Inflammatory macrophage (primary cell): ENCODE data around the gene SLC6A12.

ENCODE experiments used
- DNase-seq, 2 donors: peaks; one replicate each; pipeline ENCODE4 v3.0.0-alpha.2; 2020 to 2022

SLC6A12 gene

DNA sequence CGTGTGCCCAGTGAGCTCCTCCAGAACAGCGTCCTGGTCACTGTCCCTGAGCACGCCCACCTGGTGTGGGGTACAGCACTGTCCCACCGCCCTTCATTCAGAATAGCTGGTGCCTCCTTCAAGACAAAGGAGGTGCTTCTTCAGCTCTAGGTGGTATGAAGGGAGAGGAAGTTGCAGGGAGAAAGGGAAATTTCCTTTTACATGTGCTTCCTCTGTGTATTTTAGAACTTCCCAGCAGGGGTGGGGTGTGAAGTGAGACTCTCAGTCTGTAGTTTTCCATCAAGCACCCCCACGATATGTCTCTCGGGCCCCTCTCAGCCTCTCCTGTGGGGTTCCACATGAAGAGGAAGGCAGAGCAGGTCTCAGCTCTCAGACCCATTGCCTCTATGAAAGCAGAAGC is 1.2 kb upstream of the SLC6A12 start:
- no peak for DNase-seq

GRCh38 chr12:213527-213932 is 427 bp downstream of the SLC6A12 start:
- DNase-seq, result peak; percentile 5 to 54

DNA sequence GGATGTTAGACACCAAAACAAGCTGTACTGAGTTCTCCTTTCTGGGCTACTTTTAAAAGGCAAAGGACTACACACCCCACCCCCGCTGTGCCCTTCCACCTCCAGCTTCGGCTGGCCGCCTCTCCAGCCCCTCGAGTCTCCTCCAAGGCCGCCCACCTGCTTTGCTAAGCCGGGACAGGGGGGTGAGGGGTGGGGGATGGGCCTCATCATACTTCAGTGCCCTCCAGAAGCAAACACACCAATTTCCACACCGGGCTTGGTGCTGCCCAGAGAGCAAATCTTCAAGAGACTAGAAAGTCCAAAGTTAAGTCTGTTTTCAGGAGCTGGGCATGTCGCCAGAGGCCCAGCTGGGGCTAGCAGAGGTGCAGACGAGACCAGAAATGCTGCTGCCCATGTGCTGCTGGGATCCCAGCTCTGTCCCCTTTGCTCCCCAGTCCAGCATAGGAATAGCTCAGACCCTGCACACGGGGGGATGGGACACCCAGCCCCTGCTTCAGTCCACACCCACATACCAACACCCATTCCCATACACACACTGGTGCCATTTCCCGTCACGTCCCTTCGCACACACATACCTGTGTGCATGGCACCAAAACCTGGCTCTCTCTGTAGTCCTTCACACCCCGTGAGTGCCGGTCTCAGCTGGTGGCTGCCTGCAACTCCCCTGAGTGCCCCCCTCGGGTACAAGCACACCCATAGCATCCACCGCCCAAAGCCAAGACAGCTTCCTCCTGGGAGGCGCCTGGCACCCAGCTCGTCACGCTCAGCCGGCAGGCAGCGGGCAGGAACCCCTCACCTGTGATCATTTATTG is 1.0 kb downstream of the SLC6A12 start:
- DNase-seq, result peak in 1 of 2 donors; percentile 77

- peak; percentile 66 to 84 for DNase-seq
These were observed 1.6 kb downstream of the SLC6A12 start for GRCh38 chr12:212415-212714.

GRCh38 chr12:211639-212414 is 2.1 kb downstream of the SLC6A12 start:
- DNase-seq, result peak; percentile 2 to 15

GRCh38 chr12:211142-211465 is 2.9 kb downstream of the SLC6A12 start:
- no peak for DNase-seq

DNA sequence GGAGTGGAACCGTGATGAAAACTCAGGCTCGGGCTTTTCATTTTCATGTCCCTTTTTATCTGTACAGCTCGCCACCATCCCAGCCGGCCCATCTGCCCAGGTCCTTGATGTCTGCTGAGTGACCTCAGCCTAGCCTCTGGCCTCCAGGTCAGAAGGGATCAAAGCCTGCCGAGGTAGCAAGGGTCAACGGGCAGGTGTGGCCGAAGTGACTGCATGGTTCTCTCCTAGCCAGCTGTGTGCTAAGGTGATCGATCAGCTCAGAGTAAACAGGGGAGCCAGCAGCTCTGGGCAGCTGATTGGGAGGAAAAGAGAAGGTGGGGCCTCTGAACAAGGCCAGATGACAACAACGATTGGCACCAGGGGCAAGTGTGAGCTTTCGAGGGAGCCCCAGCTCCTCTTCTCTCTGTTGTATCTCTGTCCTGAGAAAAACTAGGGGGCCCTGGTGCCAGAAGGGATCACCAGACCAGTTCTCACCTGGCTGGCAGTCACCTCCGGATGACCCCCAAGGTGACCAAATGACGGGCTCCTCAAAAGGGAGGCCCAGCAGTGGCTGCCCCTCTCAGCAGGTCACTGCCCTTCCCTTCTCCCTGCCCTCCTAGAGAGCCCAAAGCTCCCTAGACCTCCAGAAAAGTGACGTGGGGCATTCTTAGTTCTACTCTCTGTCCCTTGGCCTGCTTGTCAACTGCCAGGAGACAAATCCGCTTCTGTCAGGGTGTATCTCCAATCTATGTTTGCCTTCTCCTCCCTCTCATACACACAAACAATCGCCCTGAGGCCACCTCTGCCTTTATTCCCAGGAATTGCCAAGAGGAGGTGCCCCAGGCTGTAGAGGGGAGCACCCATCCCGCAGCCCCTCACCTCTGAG is 3.4 kb downstream of the SLC6A12 start:
- DNase-seq, result no peak

GRCh38 chr12:209851-210250 is 4.1 kb downstream of the SLC6A12 start:
- DNase-seq, result no peak

- DNase-seq, result no peak
These were observed 4.7 kb downstream of the SLC6A12 start for GRCh38 chr12:209246-209645.

DNA sequence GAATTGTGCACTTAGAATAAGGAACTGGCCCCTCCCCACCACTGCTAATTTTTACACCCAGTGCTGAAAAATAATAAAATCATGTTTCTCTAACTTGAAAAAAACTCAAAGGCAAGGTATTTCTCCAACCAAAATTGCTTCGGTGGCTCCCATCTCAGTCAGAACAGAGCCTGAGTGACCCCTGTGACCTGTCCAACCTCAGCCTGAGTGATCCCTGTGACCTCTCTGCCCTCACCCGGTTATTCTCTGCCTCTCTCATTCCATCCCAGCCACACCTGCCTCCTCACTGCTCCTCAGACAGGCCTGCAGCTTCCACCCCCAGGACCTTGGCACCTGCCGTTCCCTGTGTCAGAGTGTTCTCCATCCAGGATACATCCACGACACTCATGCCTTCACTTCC is 5.1 kb downstream of the SLC6A12 start:
- no peak for DNase-seq

DNA sequence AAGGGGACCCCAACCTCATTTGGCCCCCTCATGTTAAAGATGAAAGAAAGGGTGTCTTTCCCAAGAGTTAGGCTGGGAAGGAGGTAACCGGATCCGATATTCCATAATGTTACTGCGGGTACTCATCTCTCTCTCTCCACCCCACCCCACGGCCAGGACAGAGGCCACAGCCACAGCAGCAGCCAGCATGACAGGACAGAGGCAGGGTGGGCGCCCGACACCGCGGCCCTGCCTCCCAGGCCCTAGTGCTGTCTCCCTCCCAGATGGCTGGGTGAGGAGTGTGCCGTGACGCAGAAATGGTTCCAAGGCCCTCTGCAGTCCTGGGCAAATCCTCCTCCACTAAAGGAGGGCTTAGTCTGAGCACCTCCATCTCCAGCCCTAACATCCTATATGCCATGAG is 6.2 kb downstream of the SLC6A12 start:
- no peak for DNase-seq

GRCh38 chr12:206746-207440 is 7.1 kb downstream of the SLC6A12 start:
- no peak for DNase-seq

DNA sequence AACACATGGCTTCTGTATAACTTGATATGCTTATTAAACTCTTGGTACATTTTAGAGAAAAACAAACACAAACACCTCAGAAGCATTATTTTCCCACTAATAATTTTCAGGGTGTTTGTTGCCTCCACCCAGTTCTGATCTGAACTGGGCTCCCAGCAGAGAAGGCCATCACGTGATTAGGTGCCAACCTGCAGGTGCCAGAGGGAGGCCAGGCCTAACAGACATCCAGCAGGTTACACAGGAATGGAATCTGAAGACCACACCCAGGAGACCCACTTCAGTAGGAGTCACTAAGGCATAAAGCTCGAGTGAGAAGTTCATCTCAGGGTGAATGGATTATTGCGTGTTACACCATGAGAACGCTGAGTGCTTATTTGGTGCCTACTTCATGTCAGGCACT is 8.9 kb downstream of the SLC6A12 start:
- no peak for DNase-seq

GRCh38 chr12:204261-204678 is 9.7 kb downstream of the SLC6A12 start:
- DNase-seq, result no peak

DNA sequence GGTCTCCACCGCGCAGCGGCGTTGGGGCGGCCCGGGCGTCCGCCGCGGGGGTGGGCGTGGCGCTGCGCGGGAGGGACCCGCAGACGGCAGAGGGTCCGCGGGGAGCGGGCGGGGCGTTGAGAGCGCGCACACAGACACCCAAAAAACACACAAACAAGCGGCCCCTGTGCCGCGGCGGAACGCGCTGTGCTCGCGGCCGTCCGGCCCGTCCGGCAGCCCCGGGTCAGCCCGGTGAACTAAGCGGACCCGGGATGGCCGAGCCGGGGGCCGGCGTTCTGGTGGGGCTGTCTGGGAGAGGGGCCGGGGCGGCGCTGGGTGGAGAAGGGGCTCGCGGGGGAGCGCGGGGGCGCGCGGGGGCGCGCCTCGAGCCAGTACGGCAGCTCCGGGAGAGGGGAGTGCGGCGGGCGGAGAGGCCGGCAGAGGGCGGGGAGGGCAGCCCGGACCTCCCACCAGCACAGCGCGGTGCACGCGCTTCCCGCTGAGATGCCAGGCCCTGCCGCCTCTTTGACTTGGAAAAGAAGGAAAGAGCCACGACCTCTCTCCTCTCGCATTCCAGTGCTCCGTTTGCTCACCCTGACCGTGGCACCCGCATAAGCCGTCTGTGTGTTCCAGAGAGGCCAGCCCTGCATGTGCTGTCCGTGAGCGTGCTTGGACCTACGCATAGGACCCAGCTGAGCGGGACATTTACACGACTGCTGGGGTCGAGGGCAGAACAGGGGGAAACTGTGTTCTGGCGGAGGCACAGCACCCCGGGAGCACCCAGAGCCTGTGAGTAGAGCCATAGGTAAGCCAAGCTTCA is 10.3 kb downstream of the SLC6A12 start:
- DNase-seq, result no peak

DNA sequence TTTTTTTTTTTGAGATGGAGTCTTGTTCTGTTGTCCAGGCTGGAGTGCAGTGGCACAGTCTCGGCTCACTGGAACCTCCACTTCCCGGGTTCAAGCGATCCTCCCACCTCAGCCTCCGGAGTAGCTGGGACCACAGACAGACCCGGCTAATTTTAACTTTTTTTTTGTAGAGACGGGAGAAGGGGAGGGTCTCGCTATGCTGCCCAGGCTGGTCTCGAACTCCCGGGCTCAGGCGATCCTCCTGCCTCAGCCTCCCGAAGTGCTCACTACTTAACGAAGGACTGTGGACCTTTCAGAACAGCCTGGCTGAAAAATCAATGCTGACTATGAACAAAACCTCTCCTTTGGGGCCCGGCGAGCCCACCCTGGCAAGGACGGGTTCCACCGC is 10.9 kb downstream of the SLC6A12 start:
- no peak for DNase-seq

GRCh38 chr12:202081-202731 is 11.8 kb downstream of the SLC6A12 start:
- no peak for DNase-seq

DNA sequence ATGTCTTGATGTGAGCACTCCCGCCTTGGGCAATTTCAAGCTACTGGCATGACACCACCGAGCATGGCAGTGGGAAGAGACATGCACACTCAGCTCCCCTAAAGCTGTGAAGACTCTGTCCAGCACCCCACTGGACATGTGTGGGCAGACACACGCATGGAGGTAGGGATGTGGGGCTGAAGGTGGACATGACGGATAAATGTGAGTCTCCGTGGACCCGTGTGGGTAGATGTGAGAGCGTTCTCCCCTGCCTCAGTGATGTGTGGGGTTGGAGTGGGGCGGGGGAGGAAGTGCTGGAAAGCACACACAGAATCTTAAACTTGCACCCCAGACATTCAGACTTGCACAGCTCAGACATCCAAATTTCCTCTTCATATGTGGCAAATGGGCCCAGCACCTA is 12.6 kb downstream of the SLC6A12 start:
- no peak for DNase-seq

DNA sequence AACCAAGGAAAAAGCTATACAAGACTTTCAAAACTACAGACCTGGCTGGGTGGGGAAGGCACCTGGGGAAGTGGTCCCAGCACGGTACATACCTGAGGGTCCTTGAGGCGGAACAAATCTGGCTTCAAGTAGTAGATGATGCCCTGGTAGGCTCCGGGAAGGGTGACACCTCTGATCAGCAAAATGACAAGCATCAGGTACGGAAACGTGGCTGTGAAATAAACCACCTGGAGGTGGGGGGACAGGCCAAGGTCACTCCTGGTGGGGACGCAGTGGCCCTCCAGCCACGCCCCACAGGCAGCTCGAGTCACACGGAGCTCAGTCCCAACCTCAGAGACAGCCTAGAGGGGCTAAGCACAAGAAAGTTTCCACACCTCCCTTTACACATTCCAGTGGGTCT is 15.3 kb downstream of the SLC6A12 start:
- DNase-seq, result no peak

DNA sequence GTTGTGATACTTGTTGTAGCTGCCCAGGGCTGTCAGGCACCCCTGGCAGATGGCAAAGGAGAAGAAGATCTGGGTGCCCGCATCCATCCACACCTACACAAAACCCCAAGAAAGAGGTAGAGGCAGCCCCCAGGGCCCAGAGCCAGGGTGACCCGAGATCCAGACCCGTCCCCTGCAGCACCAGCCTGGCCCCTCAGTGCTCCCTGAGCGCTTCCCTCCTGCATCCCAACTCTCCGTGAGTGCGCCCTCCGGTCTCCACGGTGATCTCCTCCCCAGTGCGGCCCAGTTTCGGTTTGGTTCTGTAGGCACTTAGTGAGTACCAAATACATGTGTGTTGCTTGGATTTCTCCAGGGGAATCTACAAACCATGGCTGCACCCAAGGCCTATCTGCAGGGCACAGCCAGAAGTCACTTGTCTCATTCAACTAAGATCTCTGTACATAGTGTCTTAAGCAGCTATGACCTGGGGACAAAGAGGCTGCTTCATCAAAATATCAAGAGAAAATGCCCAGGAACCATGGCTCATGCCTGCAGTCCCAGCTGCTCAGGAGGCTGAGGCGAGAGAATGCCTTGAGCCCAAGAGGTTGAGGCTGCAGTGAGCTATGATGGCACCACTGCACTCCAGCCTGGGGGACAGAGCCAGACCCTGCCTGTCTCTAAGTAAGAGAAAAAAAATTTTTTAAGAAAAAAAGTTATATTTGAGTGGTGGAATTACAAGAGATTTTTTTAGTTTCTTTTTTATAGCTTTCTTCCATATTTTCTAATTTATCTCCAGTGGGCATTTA is 15.9 kb downstream of the SLC6A12 start:
- no peak for DNase-seq

DNA sequence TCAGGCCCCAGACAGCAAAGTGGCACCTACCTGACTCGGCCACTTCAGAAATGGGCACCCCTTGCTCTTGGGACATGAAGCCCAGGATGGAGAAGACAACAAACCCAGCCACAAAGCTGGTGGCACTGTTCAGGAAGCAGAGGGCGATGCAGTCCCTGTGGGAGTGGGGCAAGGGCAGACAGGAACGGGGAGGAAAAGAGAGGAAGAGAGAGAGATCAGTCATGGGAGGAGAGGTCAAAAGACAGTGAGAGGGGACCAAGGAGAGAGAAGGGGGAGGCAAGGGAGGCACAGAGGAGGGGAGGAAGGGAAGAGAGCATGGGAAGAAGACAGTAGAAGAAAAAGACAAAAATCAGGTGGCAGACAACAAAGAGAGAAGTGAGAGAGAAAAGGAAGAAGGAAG is 16.6 kb downstream of the SLC6A12 start:
- no peak for DNase-seq
